PC-9 (cell line): Measurements from ENCODE around the gene CEP44. TPM values are rescaled to one million over a fixed set of nuclear protein-coding genes. Genes with fewer than 3 reads are reported as not detected.
"Not testable (repeated sequence)": the region's sequence is repeated elsewhere in the genome, so short reads cannot be mapped to it uniquely, and the experiment has no call there.

Experiments used
- BruUV-seq: library from RNA; stranded (reverse); fragments of 400-500 nt; replicated peaks from 2 replicates; lab custom pipeline; 2021; lab: Mats Ljungman, UMichigan
- CTCF ChIA-PET: fragments of 300-600 bp; sonication (Branson Sonifier 250); formaldehyde crosslinking; loops from one replicate; lab custom pipeline; 2022; ENCODE audit warnings: antibody characterized with exemption; lab: Charles Lee
- POLR2A ChIA-PET: fragments of 300-600 bp; sonication (Branson Sonifier 250); formaldehyde crosslinking; loops from one replicate; lab custom pipeline; 2022; ENCODE audit warnings: antibody characterized with exemption; ENCODE audit not compliant: unreplicated experiment; lab: Charles Lee
- DNase-seq, 2 experiments: peaks; one replicate each; pipeline versions ENCODE4 v3.0.0 to v3.0.0-alpha.2; 2015 to 2022; ENCODE audit warnings: mixed read lengths in 1 of 2
- H2AFZ ChIP-seq: fragments of 200-600 bp; sonication (generic); 2 replicates; pipeline ENCODE4 v1.8.1; 2017; ENCODE audit warnings: antibody characterized with exemption
- H3F3A ChIP-seq: fragments of 200-600 bp; sonication (generic); 2 replicates; pipeline ENCODE4 v1.8.1; 2017; ENCODE audit warnings: antibody characterized with exemption, mild to moderate bottlenecking, low read depth; ENCODE audit not compliant: insufficient read depth
- H3K27ac ChIP-seq: fragments of 200-600 bp; sonication (generic); 2 replicates; pipeline ENCODE4 v1.6.1; 2016; ENCODE audit warnings: mixed run types
- H3K27me3 ChIP-seq: fragments of 200-600 bp; sonication (generic); 2 replicates; pipeline ENCODE4 v1.6.1; 2016; ENCODE audit warnings: low read depth, mixed run types; ENCODE audit not compliant: insufficient read depth
- H3K36me3 ChIP-seq: fragments of 200-600 bp; sonication (generic); 2 replicates; pipeline ENCODE4 v1.6.1; 2016; ENCODE audit warnings: low read depth, mixed run types
- H3K4me1 ChIP-seq: fragments of 200-600 bp; sonication (generic); replicated peaks from 2 replicates; pipeline ENCODE4 v1.6.1; 2016; ENCODE audit warnings: mixed run types; ENCODE audit not compliant: insufficient read depth
- H3K4me2 ChIP-seq: fragments of 200-600 bp; sonication (generic); 2 replicates; pipeline ENCODE4 v1.6.1; 2017; ENCODE audit warnings: mixed run types
- H3K4me3 ChIP-seq: fragments of 200-600 bp; sonication (generic); 2 replicates; pipeline ENCODE4 v1.6.1; 2016; ENCODE audit warnings: mixed run types
- H3K79me2 ChIP-seq: fragments of 200-600 bp; sonication (generic); 2 replicates; pipeline ENCODE4 v1.6.1; 2017; ENCODE audit warnings: low read depth, mixed run types
- H3K9me2 ChIP-seq: fragments of 200-600 bp; sonication (generic); 2 replicates; pipeline ENCODE4 v1.8.1; 2017; ENCODE audit warnings: mild to moderate bottlenecking; ENCODE audit not compliant: insufficient read depth
- H3K9me3 ChIP-seq: fragments of 200-600 bp; sonication (generic); 2 replicates; pipeline ENCODE4 v1.8.1; 2016; ENCODE audit warnings: low read depth; ENCODE audit not compliant: insufficient read depth
- H4K20me1 ChIP-seq: fragments of 200-600 bp; sonication (generic); 2 replicates; pipeline ENCODE4 v1.8.1; 2017; ENCODE audit not compliant: insufficient read depth
- EZH2 ChIP-seq: fragments of 200-600 bp; sonication (generic); IDR thresholded peaks from 2 replicates; pipeline ENCODE4 v1.8.0; 2017; ENCODE audit warnings: antibody characterized with exemption, low read depth
- intact Hi-C: fragments of 100-400 bp; cut with micrococcal nuclease; formaldehyde crosslinking; loops from one replicate; pipeline ENCODE4 v1.10.0; 2022; ENCODE audit not compliant: unreplicated experiment
- total RNA-seq: library from RNA; stranded (reverse); gene quantifications from 2 replicates; pipeline ENCODE4 v1.2.3, GENCODE V29; 2021
- TF ChIP-seq, protein P1 (sequence below): fragments of 200-600 bp; sonication (generic); conservative IDR thresholded peaks from 2 replicates; pipeline ENCODE4 v1.6.1; 2017; ENCODE audit warnings: mixed run types, antibody characterized with exemption, mild to moderate bottlenecking, moderate library complexity

The CEP44 gene
- total RNA-seq, 1 experiment from 2014 or later = 22.4 TPM

DNA sequence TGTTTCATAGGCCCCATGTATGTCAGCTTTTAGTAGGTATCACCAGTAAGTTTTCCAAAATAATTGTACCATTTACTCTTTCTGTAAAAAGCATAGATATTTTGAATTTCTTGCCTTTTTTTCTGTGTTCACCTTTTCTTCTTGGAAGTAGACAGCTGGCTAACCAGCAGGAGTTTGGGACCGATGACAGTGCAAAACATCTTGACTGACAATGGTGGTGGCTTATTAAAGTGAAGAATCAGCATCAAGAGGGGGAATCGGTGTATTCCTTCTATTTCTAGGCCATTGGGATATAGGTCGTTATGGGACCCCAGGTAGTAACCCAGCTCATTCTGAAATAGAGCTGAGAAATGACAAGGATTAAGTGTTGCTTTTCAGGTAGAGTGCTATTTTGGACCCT, 3.2 kb downstream of the CEP44 start:
- Histone ChIP-seq H3K9me3 (no peaks in the 10 kb centered on the region), H3K4me2 (no peak overlapping the region), H4K20me1 (no peaks in the 10 kb centered on the region), H3K27me3 (no peaks in the 10 kb centered on the region), H3K79me2 (peaks cover 20% of the 10 kb centered on the region), H3K4me3 (no peak overlapping the region), H3K36me3 (no peaks in the 10 kb centered on the region), H3K4me1 (0 out of 2 replicates have a peak, but pooled peaks cover 15% of the 10 kb centered on the region), H2AFZ (no peak overlapping the region), H3K27ac (no peak overlapping the region), H3F3A (peaks cover 11% of the 10 kb centered on the region; the same call in 1 of the 2 replicates), H3K9me2 (no peaks in the 10 kb centered on the region)
- DNase-seq = no peak
- TF ChIP-seq, protein P1, sequence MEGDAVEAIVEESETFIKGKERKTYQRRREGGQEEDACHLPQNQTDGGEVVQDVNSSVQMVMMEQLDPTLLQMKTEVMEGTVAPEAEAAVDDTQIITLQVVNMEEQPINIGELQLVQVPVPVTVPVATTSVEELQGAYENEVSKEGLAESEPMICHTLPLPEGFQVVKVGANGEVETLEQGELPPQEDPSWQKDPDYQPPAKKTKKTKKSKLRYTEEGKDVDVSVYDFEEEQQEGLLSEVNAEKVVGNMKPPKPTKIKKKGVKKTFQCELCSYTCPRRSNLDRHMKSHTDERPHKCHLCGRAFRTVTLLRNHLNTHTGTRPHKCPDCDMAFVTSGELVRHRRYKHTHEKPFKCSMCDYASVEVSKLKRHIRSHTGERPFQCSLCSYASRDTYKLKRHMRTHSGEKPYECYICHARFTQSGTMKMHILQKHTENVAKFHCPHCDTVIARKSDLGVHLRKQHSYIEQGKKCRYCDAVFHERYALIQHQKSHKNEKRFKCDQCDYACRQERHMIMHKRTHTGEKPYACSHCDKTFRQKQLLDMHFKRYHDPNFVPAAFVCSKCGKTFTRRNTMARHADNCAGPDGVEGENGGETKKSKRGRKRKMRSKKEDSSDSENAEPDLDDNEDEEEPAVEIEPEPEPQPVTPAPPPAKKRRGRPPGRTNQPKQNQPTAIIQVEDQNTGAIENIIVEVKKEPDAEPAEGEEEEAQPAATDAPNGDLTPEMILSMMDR = no peak
- no peak for TF ChIP-seq EZH2
- BruUV-seq = no TSS peak
- POLR2A ChIA-PET = no interaction called here
- intact Hi-C loops = no loop called here
- CTCF ChIA-PET = no interaction called here

DNA sequence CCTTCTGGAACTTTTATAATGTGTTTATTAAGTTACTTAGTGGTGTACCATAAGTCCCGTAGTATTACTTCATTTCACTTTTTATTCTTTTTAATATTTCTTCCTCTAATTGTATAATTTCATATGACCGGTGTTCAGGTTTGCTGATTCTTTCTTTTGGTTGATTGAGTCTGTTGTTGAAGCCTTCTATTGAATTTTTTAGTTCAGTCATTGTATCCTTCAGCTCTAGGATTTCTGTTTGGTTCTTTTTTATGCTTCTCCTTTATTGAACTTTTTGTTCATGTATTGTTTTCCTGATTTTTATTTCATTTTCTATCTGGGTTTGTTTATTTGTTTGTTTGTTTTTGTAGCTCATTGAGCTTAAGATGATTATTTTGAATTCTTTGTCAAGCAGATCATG, 8.8 kb downstream of the CEP44 start:
- H3F3A ChIP-seq = no peaks in the 10 kb centered on the region
- H3K27ac ChIP-seq = no peak overlapping the region
- no peak overlapping the region for H3K4me2 ChIP-seq
- no peak for DNase-seq
- H2AFZ ChIP-seq = no peak overlapping the region
- no peaks in the 10 kb centered on the region for H3K27me3 ChIP-seq
- POLR2A ChIA-PET = no interaction called here
- H3K9me2 ChIP-seq = no peaks in the 10 kb centered on the region
- no TSS peak for BruUV-seq
- intact Hi-C loops = no loop called here
- no peaks in the 10 kb centered on the region for H4K20me1 ChIP-seq
- CTCF ChIA-PET = no interaction called here
- H3K36me3 ChIP-seq = no peaks in the 10 kb centered on the region
- no peak overlapping the region for H3K4me3 ChIP-seq
- H3K4me1 ChIP-seq = no peaks in the 10 kb centered on the region
- H3K9me3 ChIP-seq = no peaks in the 10 kb centered on the region
- H3K79me2 ChIP-seq = no peaks in the 10 kb centered on the region; the same call in 1 of the 2 replicates
- TF ChIP-seq, protein P1 = no peak
- TF ChIP-seq EZH2 = no peak

DNA sequence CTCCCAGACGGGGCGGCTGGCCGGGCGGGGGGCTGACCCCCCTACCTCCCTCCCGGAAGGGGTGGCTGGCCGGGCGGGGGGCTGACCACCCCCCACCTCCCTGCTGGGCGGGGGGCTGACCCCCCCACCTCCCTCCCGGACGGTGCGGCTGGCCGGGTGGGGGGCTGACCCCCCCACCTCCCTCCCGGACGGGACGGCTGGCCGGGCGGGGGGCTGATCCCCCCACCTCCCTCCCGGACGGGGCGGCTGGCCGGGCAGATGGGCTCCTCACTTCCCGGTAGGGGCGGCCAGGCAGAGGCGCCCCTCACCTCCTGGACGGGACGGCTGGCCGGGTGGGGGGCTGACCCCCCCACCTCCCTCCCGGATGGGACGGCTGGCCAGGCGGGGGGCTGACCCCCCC, 10.9 kb downstream of the CEP44 start:
- CTCF ChIA-PET, H3K4me2 ChIP-seq, H4K20me1 ChIP-seq, H3K4me3 ChIP-seq, intact Hi-C loops, H3K4me1 ChIP-seq, POLR2A ChIA-PET, H3K27ac ChIP-seq, H3K9me3 ChIP-seq, H3K27me3 ChIP-seq, DNase-seq, H3K36me3 ChIP-seq, H2AFZ ChIP-seq, H3F3A ChIP-seq, BruUV-seq, H3K9me2 ChIP-seq, H3K79me2 ChIP-seq: not testable (repeated sequence)

GRCh38 chr4:174295142-174295541, 11.4 kb downstream of the CEP44 start:
- intact Hi-C loops, H3K9me2 ChIP-seq, H3K9me3 ChIP-seq, CTCF ChIA-PET, H3K4me3 ChIP-seq, BruUV-seq, DNase-seq, H3K36me3 ChIP-seq, H4K20me1 ChIP-seq, H3K27me3 ChIP-seq, H3F3A ChIP-seq, H3K27ac ChIP-seq, H2AFZ ChIP-seq, H3K79me2 ChIP-seq, H3K4me1 ChIP-seq, POLR2A ChIA-PET, H3K4me2 ChIP-seq: not testable (repeated sequence)
